HEK293 (cell line): ENCODE data around the gene ANTXRL.

Experiments
- CTCF ChIA-PET: fragments of 350-600 bp; formaldehyde crosslinking; extraction: SDS; loops from one replicate; lab custom pipeline; 2021; ENCODE audit warnings: antibody characterized with exemption; lab: Yijun Ruan, JAX
- POLR2A ChIA-PET: fragments of 300-600 bp; formaldehyde crosslinking; extraction: SDS; loops from one replicate; lab custom pipeline; 2020; ENCODE audit warnings: antibody characterized with exemption, inconsistent platforms; lab: Yijun Ruan, JAX
- H3K27ac ChIP-seq: fragments of 200-500 bp; sonication (Bioruptor generic); 2 replicates; pipeline ENCODE4 v1.5.1; 2014; ENCODE audit warnings: low read depth, low read length, control low read depth, inconsistent platforms; ENCODE audit errors: extremely low read depth
- H3K36me3 ChIP-seq, 2 experiments: fragments of 200-500 bp in 1 of 2; sonication (Bioruptor generic) in 1 of 2; 1 replicate in 1 of 2; 2 replicates in 1 of 2; pipeline ENCODE4 v1.5.1; 2014 to 2017; ENCODE audit warnings: inconsistent platforms in 2 of 2, low read length in 2 of 2; ENCODE audit not compliant: control insufficient read depth in 2 of 2, insufficient read depth in 1 of 2
- H3K4me1 ChIP-seq: fragments of 200-500 bp; sonication (Bioruptor generic); 2 replicates; pipeline ENCODE4 v1.5.1; 2014; ENCODE audit warnings: mild to moderate bottlenecking, low read length, inconsistent platforms; ENCODE audit not compliant: control insufficient read depth, insufficient read depth
- H3K4me3 ChIP-seq: 2 replicates; pipeline ENCODE4 v1.5.1; 2011; ENCODE audit warnings: low read depth, mild to moderate bottlenecking, control low read depth, low read length, moderate library complexity
- H3K9me3 ChIP-seq: fragments of 200-500 bp; sonication (Bioruptor generic); 2 replicates; pipeline ENCODE4 v1.5.1; 2014; ENCODE audit warnings: low read depth, low read length, inconsistent platforms; ENCODE audit not compliant: control insufficient read depth, insufficient read depth
- IKZF3 ChIP-seq: fragments of 450-650 bp; IDR thresholded peaks from 2 replicates; pipeline ENCODE4 v1.5.0; 2018; ENCODE audit warnings: missing biosample characterization, mild to moderate bottlenecking, missing genetic modification characterization, moderate library complexity
- KLF16 ChIP-seq: fragments of 450-650 bp; formaldehyde crosslinking; IDR thresholded peaks from 2 replicates; pipeline ENCODE4 v1.5.1; 2017; ENCODE audit warnings: missing biosample characterization, missing genetic modification characterization
- KLF7 ChIP-seq: fragments of 450-650 bp; formaldehyde crosslinking; IDR thresholded peaks from 2 replicates; pipeline ENCODE4 v1.5.1; 2016; ENCODE audit warnings: missing biosample characterization, missing genetic modification characterization, borderline replicate concordance
- KLF8 ChIP-seq: fragments of 450-650 bp; formaldehyde crosslinking; IDR thresholded peaks from 2 replicates; pipeline ENCODE4 v1.5.1; 2016; ENCODE audit warnings: missing biosample characterization, missing genetic modification characterization
- MZF1 ChIP-seq: fragments of 450-650 bp; formaldehyde crosslinking; IDR thresholded peaks from 2 replicates; pipeline ENCODE4 v1.5.1; 2017; ENCODE audit warnings: missing biosample characterization, missing genetic modification characterization, borderline replicate concordance
- SALL2 ChIP-seq: fragments of 450-650 bp; formaldehyde crosslinking; IDR thresholded peaks from 2 replicates; pipeline ENCODE4 v1.5.0; 2017; ENCODE audit warnings: missing biosample characterization, mild to moderate bottlenecking, missing genetic modification characterization, borderline replicate concordance
- SP3 ChIP-seq: fragments of 450-650 bp; formaldehyde crosslinking; IDR thresholded peaks from 2 replicates; pipeline ENCODE4 v1.5.1; 2016; ENCODE audit warnings: missing biosample characterization, missing genetic modification characterization
- ZFP69B ChIP-seq: fragments of 450-650 bp; formaldehyde crosslinking; IDR thresholded peaks from 2 replicates; pipeline ENCODE4 v1.5.1; 2016; ENCODE audit warnings: missing biosample characterization, missing genetic modification characterization
- ZNF23 ChIP-seq: fragments of 450-650 bp; formaldehyde crosslinking; IDR thresholded peaks from 2 replicates; pipeline ENCODE4 v1.5.1; 2016; ENCODE audit warnings: missing biosample characterization, missing genetic modification characterization, borderline replicate concordance
- ZNF248 ChIP-seq: fragments of 450-650 bp; formaldehyde crosslinking; IDR thresholded peaks from 2 replicates; pipeline ENCODE4 v1.5.1; 2017; ENCODE audit warnings: missing biosample characterization, missing genetic modification characterization
- ZNF335 ChIP-seq: fragments of 450-650 bp; formaldehyde crosslinking; conservative IDR thresholded peaks from 2 replicates; pipeline ENCODE4 v1.5.1; 2016; ENCODE audit warnings: missing biosample characterization, missing genetic modification characterization
- ZNF391 ChIP-seq: fragments of 450-650 bp; formaldehyde crosslinking; IDR thresholded peaks from 2 replicates; pipeline ENCODE4 v1.5.1; 2016; ENCODE audit warnings: low read depth, missing biosample characterization, missing genetic modification characterization, borderline replicate concordance
- TF ChIP-seq, protein P1 (sequence below): fragments of 450-650 bp; formaldehyde crosslinking; IDR thresholded peaks from 2 replicates; pipeline ENCODE4 v1.5.1; 2016; ENCODE audit warnings: missing biosample characterization, missing genetic modification characterization
- TF ChIP-seq, protein P2 (sequence below): fragments of 450-650 bp; IDR thresholded peaks from 2 replicates; pipeline ENCODE4 v1.5.1; 2018; ENCODE audit warnings: missing biosample characterization, mild to moderate bottlenecking, missing genetic modification characterization
- TF ChIP-seq, protein P3 (sequence below): fragments of 450-650 bp; formaldehyde crosslinking; IDR thresholded peaks from 2 replicates; pipeline ENCODE4 v1.5.1; 2016; ENCODE audit warnings: missing biosample characterization, missing genetic modification characterization, low read depth
- TF ChIP-seq, protein P4 (sequence below): fragments of 450-650 bp; formaldehyde crosslinking; IDR thresholded peaks from 2 replicates; pipeline ENCODE4 v1.5.1; 2016; ENCODE audit warnings: missing biosample characterization, missing genetic modification characterization, borderline replicate concordance
- TF ChIP-seq, protein P5 (sequence below): fragments of 450-650 bp; formaldehyde crosslinking; IDR thresholded peaks from 2 replicates; pipeline ENCODE4 v1.5.1; 2016; ENCODE audit warnings: missing biosample characterization, missing genetic modification characterization
- TF ChIP-seq, protein P6 (sequence below): fragments of 450-650 bp; formaldehyde crosslinking; IDR thresholded peaks from 2 replicates; pipeline ENCODE4 v1.5.1; 2016; ENCODE audit warnings: missing biosample characterization, missing genetic modification characterization
- TF ChIP-seq, protein P7 (sequence below): fragments of 450-650 bp; formaldehyde crosslinking; IDR thresholded peaks from 2 replicates; pipeline ENCODE4; 2016; ENCODE audit warnings: missing biosample characterization, missing genetic modification characterization

Gene ANTXRL

DNA sequence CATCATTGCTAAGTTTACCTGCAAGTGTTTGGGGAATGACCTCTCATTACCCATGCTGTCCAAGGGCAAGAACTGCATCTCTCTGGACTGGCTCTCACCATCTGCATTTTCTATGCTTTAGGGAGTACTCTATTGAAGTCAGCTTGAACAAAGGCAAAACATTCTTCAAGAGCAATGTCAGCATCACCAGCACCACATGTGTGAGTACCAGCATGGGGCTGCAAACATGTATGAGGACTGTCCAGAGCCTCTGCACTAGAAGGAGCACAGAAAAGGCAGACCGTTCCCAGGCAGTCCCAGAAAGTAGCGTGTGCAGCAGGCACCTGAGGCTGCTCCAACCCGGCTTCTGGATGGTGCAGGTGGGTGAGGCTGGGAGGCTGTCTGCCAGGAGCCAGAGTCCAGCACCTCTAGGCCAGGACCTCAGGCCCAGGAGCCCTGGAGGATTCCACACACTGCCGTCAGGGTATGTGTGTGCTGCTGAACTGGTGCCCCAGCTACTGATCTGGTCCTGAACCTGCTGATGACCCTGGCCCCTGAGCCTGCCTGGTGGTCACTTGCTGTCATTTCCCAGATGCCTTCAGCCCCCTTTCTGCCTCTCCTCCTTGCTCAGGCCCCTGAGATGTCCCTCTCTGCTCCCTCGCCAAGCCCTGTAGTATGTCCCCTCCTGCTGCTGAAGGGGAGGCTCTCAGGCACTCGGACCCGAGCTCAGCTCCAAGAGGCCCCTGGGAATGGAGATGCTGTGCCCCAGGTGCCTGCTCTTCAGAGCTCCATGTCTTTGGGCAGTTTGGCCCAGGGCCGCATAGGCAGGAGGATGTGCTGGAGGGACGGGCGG lies 20.7 kb downstream of the ANTXRL start:
- ChIA-PET POLR2A (no interaction called here), CTCF (interaction anchor here (0.6 kb wide), 1 partner anchor 12 kb away, joined by 3 read pairs; no protein-coding TSS in a partner anchor)
- TF ChIP-seq, protein P1, sequence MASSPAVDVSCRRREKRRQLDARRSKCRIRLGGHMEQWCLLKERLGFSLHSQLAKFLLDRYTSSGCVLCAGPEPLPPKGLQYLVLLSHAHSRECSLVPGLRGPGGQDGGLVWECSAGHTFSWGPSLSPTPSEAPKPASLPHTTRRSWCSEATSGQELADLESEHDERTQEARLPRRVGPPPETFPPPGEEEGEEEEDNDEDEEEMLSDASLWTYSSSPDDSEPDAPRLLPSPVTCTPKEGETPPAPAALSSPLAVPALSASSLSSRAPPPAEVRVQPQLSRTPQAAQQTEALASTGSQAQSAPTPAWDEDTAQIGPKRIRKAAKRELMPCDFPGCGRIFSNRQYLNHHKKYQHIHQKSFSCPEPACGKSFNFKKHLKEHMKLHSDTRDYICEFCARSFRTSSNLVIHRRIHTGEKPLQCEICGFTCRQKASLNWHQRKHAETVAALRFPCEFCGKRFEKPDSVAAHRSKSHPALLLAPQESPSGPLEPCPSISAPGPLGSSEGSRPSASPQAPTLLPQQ = no peak
- TF ChIP-seq, protein P2, sequence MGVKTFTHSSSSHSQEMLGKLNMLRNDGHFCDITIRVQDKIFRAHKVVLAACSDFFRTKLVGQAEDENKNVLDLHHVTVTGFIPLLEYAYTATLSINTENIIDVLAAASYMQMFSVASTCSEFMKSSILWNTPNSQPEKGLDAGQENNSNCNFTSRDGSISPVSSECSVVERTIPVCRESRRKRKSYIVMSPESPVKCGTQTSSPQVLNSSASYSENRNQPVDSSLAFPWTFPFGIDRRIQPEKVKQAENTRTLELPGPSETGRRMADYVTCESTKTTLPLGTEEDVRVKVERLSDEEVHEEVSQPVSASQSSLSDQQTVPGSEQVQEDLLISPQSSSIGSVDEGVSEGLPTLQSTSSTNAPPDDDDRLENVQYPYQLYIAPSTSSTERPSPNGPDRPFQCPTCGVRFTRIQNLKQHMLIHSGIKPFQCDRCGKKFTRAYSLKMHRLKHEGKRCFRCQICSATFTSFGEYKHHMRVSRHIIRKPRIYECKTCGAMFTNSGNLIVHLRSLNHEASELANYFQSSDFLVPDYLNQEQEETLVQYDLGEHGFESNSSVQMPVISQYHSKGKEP = no peak
- TF ChIP-seq MZF1 (no peak), ZNF248 (tag by site-specific recombination) (no peak), KLF16 (tag by site-specific recombination) (no peak), KLF8 (tag by site-specific recombination) (no peak), ZNF23 (tag by site-specific recombination) (no peak), IKZF3 (tag by site-specific recombination) (no peak), KLF7 (no peak), ZNF391 (no peak), ZNF335 (tag by site-specific recombination) (no peak), ZFP69B (tag by site-specific recombination) (no peak), SP3 (tag by site-specific recombination) (no peak), SALL2 (tag by site-specific recombination) (no peak)
- TF ChIP-seq, protein P3, sequence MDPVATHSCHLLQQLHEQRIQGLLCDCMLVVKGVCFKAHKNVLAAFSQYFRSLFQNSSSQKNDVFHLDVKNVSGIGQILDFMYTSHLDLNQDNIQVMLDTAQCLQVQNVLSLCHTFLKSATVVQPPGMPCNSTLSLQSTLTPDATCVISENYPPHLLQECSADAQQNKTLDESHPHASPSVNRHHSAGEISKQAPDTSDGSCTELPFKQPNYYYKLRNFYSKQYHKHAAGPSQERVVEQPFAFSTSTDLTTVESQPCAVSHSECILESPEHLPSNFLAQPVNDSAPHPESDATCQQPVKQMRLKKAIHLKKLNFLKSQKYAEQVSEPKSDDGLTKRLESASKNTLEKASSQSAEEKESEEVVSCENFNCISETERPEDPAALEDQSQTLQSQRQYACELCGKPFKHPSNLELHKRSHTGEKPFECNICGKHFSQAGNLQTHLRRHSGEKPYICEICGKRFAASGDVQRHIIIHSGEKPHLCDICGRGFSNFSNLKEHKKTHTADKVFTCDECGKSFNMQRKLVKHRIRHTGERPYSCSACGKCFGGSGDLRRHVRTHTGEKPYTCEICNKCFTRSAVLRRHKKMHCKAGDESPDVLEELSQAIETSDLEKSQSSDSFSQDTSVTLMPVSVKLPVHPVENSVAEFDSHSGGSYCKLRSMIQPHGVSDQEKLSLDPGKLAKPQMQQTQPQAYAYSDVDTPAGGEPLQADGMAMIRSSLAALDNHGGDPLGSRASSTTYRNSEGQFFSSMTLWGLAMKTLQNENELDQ (tag by site-specific recombination) = no peak
- TF ChIP-seq, protein P4, sequence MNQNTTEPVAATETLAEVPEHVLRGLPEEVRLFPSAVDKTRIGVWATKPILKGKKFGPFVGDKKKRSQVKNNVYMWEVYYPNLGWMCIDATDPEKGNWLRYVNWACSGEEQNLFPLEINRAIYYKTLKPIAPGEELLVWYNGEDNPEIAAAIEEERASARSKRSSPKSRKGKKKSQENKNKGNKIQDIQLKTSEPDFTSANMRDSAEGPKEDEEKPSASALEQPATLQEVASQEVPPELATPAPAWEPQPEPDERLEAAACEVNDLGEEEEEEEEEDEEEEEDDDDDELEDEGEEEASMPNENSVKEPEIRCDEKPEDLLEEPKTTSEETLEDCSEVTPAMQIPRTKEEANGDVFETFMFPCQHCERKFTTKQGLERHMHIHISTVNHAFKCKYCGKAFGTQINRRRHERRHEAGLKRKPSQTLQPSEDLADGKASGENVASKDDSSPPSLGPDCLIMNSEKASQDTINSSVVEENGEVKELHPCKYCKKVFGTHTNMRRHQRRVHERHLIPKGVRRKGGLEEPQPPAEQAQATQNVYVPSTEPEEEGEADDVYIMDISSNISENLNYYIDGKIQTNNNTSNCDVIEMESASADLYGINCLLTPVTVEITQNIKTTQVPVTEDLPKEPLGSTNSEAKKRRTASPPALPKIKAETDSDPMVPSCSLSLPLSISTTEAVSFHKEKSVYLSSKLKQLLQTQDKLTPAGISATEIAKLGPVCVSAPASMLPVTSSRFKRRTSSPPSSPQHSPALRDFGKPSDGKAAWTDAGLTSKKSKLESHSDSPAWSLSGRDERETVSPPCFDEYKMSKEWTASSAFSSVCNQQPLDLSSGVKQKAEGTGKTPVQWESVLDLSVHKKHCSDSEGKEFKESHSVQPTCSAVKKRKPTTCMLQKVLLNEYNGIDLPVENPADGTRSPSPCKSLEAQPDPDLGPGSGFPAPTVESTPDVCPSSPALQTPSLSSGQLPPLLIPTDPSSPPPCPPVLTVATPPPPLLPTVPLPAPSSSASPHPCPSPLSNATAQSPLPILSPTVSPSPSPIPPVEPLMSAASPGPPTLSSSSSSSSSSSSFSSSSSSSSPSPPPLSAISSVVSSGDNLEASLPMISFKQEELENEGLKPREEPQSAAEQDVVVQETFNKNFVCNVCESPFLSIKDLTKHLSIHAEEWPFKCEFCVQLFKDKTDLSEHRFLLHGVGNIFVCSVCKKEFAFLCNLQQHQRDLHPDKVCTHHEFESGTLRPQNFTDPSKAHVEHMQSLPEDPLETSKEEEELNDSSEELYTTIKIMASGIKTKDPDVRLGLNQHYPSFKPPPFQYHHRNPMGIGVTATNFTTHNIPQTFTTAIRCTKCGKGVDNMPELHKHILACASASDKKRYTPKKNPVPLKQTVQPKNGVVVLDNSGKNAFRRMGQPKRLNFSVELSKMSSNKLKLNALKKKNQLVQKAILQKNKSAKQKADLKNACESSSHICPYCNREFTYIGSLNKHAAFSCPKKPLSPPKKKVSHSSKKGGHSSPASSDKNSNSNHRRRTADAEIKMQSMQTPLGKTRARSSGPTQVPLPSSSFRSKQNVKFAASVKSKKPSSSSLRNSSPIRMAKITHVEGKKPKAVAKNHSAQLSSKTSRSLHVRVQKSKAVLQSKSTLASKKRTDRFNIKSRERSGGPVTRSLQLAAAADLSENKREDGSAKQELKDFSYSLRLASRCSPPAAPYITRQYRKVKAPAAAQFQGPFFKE (tag by site-specific recombination) = no peak
- TF ChIP-seq, protein P5, sequence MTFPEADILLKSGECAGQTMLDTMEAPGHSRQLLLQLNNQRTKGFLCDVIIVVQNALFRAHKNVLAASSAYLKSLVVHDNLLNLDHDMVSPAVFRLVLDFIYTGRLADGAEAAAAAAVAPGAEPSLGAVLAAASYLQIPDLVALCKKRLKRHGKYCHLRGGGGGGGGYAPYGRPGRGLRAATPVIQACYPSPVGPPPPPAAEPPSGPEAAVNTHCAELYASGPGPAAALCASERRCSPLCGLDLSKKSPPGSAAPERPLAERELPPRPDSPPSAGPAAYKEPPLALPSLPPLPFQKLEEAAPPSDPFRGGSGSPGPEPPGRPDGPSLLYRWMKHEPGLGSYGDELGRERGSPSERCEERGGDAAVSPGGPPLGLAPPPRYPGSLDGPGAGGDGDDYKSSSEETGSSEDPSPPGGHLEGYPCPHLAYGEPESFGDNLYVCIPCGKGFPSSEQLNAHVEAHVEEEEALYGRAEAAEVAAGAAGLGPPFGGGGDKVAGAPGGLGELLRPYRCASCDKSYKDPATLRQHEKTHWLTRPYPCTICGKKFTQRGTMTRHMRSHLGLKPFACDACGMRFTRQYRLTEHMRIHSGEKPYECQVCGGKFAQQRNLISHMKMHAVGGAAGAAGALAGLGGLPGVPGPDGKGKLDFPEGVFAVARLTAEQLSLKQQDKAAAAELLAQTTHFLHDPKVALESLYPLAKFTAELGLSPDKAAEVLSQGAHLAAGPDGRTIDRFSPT (tag by site-specific recombination) = no peak
- TF ChIP-seq, protein P6, sequence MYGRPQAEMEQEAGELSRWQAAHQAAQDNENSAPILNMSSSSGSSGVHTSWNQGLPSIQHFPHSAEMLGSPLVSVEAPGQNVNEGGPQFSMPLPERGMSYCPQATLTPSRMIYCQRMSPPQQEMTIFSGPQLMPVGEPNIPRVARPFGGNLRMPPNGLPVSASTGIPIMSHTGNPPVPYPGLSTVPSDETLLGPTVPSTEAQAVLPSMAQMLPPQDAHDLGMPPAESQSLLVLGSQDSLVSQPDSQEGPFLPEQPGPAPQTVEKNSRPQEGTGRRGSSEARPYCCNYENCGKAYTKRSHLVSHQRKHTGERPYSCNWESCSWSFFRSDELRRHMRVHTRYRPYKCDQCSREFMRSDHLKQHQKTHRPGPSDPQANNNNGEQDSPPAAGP (tag by site-specific recombination) = no peak
- TF ChIP-seq, protein P7, sequence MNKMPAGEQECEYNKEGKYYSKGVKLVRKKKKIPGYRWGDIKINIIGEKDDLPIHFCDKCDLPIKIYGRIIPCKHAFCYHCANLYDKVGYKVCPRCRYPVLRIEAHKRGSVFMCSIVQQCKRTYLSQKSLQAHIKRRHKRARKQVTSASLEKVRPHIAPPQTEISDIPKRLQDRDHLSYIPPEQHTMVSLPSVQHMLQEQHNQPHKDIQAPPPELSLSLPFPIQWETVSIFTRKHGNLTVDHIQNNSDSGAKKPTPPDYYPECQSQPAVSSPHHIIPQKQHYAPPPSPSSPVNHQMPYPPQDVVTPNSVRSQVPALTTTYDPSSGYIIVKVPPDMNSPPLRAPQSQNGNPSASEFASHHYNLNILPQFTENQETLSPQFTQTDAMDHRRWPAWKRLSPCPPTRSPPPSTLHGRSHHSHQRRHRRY (tag by site-specific recombination) = no peak

More for the DNA sequence above, 20.7 kb downstream of the ANTXRL start:
- H3K4me1 ChIP-seq = no peaks in the 10 kb centered on the region
- no peak overlapping the region for H3K4me3 ChIP-seq
- no peaks in the 10 kb centered on the region for H3K36me3 ChIP-seq
- no peaks in the 10 kb centered on the region for H3K9me3 ChIP-seq
- no peak overlapping the region for H3K27ac ChIP-seq
